Activated CD4-positive, CD25-positive, alpha-beta regulatory T cell (primary cell): ENCODE measurements around the gene FARP1.
A peak's percentile ranks its signal among the peaks of the same experiment; 100 is the strongest.

Experiments
- DNase-seq, 4 experiments: peaks; one replicate each; lab custom pipeline; 2025; lab: John Stamatoyannopoulos, UW

The FARP1 gene

GRCh38 chr13:98445340-98446233, 302.7 kb downstream of the FARP1 start:
- DNase-seq: peak; percentile 47 to 63 (median 60)

- DNase-seq: no peak
Measured at GRCh38 chr13:98446234-98446621, 303.3 kb downstream of the FARP1 start.

DNA sequence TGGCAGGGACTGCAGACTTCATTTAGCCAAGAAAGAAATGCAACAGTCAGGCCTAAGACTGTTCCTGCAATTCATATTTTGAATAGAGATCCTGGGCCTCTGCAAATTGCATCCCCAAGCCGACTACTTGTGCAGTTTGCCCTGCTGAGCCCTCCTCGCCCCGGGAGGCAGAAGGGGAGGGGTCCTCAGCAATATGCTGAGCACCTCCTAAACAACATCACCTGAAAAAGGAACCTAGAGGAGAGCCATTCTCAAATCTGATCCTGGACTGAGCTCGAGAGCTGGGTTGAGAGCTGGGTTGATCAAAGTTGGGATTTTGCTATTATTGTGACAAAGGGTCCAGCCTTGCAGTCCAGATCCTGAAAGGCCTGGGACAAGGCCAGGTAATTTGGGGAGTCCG, 304.2 kb downstream of the FARP1 start:
- no peak for DNase-seq

DNA sequence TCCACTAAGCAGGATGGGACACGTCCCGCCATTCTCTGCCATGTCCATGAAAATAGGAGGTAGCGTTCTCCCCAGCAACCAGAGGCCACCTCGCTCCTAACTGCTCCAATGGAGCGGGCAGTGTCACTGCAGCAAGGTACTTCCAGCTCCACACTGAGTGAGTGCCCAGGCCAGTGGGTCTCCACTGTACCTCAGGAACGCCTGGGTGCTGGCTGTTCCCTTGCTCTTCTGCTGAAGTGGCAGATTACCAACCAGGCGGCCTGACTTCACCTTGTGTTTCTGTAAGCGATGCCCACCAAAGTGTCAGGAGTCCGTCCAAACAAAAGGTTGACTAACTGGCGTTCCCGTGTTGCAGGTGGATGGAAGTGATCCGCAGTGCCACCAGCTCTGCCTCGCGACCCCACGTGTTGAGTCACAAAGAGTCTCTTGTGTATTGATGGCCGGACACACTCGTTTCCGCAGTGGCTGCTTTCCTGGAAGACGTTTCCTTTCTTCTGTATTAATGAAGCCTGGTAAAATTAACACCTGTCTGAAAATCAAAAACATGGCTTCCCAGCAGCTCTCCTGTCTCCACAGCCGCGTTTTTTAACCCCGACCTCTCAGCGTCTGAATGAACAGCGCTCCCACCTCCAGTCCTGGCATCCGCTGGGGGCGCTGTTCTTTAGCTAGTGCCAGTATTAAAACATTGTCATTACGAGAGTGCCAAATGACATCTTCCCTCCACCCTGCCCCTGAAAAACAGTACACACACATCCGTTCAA, 305.2 kb downstream of the FARP1 start:
- DNase-seq: no peak

GRCh38 chr13:98448642-98448928, 305.7 kb downstream of the FARP1 start:
- no peak for DNase-seq

DNA sequence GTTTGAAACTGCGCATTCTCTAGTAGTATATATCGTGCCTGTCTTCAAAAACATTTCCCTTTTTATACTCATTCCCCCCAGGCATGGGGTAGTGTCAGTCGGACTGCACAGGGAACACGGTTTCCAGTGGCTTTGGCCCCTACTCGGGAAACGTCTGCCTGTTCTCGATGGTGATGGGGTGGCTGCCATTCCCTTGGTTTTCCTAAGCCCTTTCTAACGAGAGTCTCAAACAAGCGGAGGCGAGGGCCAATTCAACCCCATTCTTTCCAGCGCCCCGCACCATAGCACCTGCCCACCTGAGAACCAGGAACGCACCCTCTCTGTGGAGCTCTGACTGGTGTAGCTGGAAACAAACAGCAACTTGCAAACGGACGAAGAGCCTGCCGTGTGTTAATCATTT, 306.4 kb downstream of the FARP1 start:
- DNase-seq: no peak

DNA sequence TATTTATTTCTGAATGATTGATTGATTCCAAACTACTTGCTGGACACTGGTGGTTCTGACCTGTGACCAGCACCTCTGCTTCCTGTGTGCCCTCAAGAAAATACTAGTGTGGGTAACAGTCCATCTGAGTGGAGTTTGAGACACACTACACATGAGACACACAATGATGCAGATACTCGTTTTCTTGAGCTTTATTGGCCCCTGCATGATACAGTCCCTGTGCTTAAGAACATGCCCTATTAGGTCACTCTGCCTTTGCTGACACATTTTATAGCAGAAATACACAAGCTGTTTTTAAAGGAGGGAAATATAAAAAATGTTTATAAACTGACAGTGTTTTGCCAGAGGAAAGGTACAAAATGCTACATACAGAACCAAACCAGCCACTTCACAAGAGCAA, 307.1 kb downstream of the FARP1 start:
- no peak for DNase-seq

GRCh38 chr13:98450539-98451111, 307.7 kb downstream of the FARP1 start:
- no peak for DNase-seq

DNA sequence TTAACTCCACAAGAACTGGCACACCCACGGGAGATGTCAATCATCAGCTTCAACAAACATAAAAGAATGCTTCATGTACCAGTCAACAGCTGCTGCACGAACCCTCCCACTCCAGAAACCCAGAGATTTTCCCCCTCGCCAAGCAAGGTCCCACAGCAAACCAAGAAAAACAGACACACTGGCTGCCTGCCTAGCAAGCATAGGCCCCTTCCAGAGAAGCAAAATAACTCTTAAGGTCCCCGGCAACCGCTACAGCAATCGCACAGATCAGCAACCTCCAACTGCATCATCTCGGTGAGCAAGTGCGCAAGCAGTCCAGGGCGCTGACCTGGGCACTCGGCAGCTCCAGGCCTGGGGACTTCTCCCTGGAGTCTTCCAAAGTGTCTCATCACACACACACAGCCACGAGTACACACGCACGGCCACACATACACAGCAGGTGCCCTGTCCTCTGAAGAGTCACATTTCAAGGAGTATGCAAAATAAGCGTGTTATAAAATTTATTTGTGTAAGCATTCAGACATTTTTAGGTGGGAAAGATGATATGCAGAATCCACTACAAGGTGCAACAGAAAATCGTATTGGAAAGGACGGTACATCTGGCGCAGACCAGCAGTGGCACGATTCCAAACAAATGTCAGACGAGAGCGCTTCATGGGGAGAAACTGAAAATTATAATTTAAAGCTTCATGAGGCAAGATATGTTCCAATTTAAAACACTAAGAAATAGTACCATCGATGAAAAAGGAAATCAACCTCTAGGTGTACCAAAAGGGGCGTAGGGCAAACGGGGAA, 309.0 kb downstream of the FARP1 start:
- no peak for DNase-seq

- DNase-seq: no peak
Measured at GRCh38 chr13:98452851-98453843, 310.3 kb downstream of the FARP1 start.

- DNase-seq: no peak
Measured at GRCh38 chr13:98454389-98454881, 311.5 kb downstream of the FARP1 start.

- DNase-seq: no peak
Measured at GRCh38 chr13:98456413-98456845, 313.5 kb downstream of the FARP1 start.

DNA sequence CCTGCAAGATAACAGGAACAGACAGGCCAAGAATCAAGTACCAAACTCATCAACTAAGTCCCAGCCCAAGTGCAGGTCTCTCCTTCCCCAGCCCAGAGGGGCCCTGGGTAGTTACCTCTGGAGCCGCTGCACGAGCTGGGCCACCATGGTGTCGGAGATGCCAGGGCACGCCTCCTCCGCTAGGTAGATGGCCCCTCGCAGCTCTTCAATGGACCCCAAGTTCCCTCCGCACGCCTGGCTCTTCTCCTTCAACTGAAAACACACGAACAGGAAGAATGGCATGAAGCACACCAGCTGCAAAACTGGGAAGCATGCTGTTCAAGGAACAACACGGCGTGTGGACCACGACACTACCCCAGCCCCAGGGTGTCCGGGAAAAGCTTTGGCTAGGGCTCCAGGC, 314.2 kb downstream of the FARP1 start:
- no peak for DNase-seq

DNA sequence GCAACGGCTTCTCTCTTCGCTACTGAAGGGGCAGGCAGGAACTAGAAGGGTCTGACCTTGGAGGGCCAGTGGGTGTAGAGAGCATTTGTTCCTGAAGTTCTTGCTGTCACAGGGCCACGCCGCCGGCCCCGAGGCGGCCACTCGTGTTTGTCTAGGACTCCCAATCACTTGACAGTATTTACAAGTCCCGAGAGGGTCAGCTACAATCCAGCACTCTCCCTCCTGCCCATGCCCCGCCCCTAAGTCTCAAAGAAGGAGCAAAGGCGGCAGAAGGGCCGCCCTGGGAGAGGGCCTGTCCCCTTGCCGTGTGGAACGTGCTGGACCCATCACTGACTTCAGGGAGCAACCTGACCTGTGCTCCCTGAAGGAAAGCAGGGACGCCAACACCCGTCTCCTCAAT, 315.5 kb downstream of the FARP1 start:
- DNase-seq: no peak

DNA sequence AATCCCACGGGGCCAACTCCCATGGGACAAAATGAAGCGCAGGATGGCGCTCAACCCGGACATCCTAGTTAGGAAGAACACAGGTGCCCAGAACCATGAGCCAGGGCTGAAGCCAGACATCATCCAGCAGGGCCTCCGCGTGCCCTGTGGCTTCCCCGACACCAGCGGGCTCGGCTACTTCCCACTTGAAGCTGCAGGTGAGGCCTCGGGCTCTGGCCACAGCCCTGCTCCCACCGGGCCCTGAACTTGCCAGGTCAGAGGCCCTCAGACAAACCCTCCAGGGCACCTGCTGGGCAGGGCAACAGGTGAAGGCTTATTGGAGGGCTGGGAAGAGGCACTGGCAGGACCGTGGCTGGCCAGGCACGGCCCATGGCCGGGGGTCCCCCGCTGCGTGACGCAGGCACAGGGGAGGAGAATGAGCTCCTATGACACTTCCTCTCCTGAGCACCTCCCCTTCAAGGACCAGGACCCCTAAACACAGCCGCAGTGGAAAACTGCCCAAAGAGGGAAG, 316.3 kb downstream of the FARP1 start:
- no peak for DNase-seq

DNA sequence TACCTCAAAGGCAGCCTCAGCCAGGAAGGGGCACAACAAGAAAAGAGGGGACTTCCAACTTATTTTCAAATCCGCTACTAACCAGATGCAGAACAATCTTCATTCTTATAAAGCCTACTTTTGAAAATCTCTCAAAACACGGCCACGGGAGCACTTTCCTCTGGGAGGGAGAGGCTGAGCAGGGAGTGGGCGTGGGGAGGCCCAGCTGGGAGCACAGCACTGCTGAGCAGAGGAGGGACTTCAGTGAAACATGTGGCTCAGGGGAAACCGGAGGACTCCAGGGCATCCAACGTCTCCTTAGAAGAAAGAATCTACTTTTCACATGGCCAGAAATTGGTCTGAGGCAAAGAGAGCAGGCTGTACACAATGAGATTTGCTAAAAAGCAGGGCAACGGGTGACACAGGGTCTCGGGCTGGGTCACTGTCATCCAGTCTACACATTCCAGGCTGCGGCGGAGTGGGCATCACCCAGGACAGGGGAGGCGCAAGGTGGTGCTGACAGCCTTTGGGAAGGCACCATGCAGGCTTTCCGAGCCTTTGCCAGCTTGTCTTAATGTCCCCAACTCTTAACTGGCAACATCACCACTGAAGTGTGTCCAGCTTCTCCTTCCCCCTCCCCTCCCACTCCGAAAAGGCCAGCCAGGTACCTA, 317.0 kb downstream of the FARP1 start:
- DNase-seq: no peak

GRCh38 chr13:98460516-98460915, 317.6 kb downstream of the FARP1 start:
- DNase-seq: no peak

DNA sequence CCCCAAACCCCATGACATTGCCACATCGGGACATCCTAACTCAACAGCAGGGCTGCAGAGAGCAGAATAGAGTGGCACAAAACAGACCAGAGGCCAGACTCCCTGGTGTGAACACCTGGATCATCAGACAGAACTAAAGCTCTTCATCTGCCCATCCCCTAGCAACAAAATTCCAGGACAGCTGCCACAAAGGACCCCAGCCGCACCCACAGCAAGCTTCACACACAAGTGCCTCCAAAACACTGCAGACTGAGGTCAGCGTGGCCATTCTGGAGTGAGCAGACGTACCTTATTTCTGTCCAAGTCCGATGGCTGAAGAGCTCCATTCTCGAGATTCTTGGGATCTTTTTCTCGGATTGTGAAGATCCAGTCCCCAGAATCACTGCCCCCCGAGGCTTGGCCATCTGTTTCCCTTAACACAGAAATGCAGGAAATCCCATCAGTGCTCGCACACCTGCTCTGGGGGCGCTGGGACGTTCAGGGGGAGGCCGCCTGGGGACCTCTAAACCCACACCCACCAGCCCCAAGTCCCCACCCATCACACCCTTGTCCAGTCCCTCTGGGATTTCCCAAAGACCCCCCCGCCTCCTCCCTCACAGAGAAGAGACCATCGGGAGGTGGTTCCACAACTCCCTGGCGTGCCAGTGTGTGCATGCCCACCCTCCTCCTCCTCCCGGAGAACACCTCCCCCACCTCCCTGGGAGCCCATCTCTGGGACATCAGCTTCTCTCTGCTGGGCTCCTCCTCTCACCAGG, 318.8 kb downstream of the FARP1 start:
- no peak for DNase-seq

- no peak for DNase-seq
Measured at GRCh38 chr13:98462241-98462882, 319.5 kb downstream of the FARP1 start.
